Astrocyte of the cerebellum (primary cell): ENCODE data around the gene AQP3.

ENCODE experiments used
- DNase-seq: peaks from one replicate; pipeline ENCODE4 v3.0.0-alpha.2; 2011; ENCODE audit warnings: low read depth
- H3K4me3 ChIP-seq: 2 replicates; pipeline ENCODE4 v1.5.1; 2011; ENCODE audit warnings: mild to moderate bottlenecking, low read depth, low read length, moderate library complexity
- in situ Hi-C: cut with HindIII; loops from 2 replicates; pipeline ENCODE4 v1.10.0; 2017; ENCODE audit warnings: low sequenced_read_pairs
- TF ChIP-seq, protein P1 (sequence below): IDR thresholded peaks from 2 replicates; pipeline ENCODE4 v1.5.1; 2012; ENCODE audit warnings: low read length, low read depth, moderate library complexity, mild to moderate bottlenecking; ENCODE audit errors: missing control alignments

Gene AQP3

DNA sequence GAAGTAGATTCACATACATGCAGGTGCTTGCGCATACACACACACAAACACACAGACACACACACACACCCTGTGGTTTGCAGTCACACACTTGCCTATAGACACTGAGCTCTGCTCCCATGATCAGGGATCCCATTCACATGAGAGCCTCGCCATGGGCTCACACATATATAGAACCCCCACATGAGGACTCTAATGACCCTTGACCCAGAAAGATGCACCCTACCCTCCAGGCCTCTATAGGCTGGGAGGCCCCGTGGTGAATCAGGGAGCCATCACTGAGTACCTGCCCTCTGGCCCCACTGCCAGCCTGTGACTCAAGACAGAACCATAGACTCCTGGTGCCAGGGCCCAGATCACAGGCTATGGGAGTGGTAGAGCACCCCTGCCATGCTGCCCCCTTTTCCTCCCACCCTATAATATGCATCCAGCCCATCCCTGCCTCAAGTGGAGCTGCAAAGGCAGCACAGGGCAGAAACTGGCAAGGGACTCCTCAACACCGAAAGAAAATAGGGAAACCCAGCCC lies 3.3 kb upstream of the AQP3 start:
- TF ChIP-seq, protein P1, sequence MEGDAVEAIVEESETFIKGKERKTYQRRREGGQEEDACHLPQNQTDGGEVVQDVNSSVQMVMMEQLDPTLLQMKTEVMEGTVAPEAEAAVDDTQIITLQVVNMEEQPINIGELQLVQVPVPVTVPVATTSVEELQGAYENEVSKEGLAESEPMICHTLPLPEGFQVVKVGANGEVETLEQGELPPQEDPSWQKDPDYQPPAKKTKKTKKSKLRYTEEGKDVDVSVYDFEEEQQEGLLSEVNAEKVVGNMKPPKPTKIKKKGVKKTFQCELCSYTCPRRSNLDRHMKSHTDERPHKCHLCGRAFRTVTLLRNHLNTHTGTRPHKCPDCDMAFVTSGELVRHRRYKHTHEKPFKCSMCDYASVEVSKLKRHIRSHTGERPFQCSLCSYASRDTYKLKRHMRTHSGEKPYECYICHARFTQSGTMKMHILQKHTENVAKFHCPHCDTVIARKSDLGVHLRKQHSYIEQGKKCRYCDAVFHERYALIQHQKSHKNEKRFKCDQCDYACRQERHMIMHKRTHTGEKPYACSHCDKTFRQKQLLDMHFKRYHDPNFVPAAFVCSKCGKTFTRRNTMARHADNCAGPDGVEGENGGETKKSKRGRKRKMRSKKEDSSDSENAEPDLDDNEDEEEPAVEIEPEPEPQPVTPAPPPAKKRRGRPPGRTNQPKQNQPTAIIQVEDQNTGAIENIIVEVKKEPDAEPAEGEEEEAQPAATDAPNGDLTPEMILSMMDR, result no peak
- no peak overlapping the region for H3K4me3 ChIP-seq
- in situ Hi-C loops, result loop anchor here (25.0 kb wide), 1 partner anchor 163 kb away; the partner anchor contains the start of gene NFX1
- no peak for DNase-seq

DNA sequence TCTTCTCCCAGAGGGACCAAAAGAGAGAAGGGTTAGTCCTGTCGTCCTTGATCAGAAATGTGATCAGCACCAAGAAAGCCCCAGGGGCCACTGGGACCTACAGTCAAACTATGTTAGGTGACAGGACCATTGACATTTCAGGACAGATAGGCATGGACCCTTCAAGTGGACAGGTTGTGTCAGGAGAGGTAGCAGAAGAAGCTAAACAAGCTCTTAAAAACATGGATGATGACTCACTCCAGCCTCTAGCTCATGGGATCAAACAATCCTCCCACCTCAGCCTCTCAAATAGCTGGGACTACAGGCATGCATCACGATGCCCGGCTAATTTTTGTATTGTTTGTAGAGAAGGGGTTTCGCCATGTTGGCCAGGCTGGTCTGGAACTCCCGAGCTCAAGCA lies 2.3 kb upstream of the AQP3 start:
- no peak for DNase-seq
- H3K4me3 ChIP-seq, result no peak overlapping the region
- in situ Hi-C loops, result loop anchor here (25.0 kb wide), 1 partner anchor 162 kb away; the partner anchor contains the start of gene NFX1
- TF ChIP-seq, protein P1, result no peak

GRCh38 chr9:33447799-33448553 lies 583 bp upstream of the AQP3 start:
- in situ Hi-C loops, result no loop called here
- H3K4me3 ChIP-seq, result peak overlapping the region; percentile 34
- DNase-seq, result no peak
- TF ChIP-seq, protein P1, result no peak

DNA sequence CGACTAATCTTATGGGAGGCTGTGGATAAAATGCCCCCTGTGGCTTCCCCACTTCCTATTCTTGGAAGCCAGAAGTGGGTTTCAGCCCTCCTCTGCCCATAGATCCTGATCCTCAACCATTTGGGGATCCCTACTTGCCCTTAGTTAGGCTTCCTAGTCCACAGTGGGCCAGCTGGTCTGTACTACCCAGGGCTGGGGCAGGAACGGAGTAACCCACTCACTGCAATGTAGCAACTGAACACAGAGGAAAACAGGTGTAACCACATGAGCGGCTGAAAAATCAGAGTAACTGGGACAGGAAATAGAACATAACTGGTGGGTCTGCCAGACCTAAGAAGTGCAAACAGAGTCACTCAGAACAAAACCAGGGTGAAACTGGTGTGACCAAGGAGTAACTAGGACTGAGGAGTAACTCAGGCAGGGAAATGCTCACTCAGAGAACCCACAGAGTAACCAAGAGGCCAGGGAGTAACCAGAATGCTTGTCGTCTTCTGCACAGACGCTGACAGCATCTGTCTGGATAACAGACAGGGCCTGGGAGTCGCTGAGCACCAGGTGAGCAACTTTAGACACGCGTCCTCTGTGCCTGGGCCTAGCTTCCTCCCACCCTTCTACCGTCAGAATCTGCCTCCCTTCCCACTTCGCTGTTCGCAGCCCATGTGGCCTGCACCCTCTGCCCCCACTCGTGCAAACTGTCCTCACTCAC lies 1.0 kb downstream of the AQP3 start:
- no peak for DNase-seq
- in situ Hi-C loops, result no loop called here
- no peak overlapping the region for H3K4me3 ChIP-seq
- TF ChIP-seq, protein P1, result no peak

GRCh38 chr9:33445389-33446239 lies 1.8 kb downstream of the AQP3 start:
- TF ChIP-seq, protein P1, result no peak
- in situ Hi-C loops, result no loop called here
- no peak for DNase-seq
- H3K4me3 ChIP-seq, result no peak overlapping the region
